Measurements from ENCODE around the gene GPX2.

DNA sequence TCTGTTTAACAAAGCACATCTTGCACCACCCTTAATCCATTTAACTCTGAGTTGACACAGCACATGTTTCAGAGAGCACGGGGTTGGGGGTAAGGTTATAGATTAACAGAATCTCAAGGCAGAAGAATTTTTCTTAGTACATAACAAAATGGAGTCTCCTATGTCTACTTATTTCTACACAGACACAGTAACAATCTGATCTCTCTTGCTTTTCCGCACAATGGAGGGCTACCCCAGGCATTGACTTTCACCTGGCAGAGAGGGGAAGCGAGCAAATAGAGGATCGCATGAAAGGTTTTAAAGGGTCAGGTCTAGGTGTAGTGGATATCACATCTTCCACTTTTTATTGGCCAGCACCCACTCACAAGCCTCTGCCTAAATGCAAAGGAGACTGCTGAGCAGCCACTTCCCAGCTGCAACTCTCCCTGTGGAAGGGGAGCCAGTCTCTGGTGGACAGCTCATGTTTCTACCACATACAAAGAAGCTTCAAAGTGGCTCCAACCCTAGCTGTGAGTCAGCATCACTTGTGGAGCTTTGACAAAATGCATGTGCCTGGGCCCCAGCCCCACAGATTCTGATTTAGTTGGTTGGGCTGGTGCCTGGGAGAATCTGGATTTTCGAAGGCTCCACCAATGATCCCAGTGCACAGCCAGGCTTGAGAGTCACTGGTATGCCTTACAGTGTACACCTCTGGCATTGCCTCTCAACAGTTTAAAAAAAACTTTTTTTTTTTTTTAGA is 37.0 kb upstream of the GPX2 start:
- TF ChIP-seq, protein P1, sequence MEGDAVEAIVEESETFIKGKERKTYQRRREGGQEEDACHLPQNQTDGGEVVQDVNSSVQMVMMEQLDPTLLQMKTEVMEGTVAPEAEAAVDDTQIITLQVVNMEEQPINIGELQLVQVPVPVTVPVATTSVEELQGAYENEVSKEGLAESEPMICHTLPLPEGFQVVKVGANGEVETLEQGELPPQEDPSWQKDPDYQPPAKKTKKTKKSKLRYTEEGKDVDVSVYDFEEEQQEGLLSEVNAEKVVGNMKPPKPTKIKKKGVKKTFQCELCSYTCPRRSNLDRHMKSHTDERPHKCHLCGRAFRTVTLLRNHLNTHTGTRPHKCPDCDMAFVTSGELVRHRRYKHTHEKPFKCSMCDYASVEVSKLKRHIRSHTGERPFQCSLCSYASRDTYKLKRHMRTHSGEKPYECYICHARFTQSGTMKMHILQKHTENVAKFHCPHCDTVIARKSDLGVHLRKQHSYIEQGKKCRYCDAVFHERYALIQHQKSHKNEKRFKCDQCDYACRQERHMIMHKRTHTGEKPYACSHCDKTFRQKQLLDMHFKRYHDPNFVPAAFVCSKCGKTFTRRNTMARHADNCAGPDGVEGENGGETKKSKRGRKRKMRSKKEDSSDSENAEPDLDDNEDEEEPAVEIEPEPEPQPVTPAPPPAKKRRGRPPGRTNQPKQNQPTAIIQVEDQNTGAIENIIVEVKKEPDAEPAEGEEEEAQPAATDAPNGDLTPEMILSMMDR (conservative IDR thresholded peaks at IDR 0.05), result no peak
- TF ChIP-seq EZH2 (IDR thresholded peaks at IDR 0.05; ENCODE audit: low read depth), result no peak
